Astrocyte of the cerebellum (primary cell): ENCODE data around the gene DDX10.
A peak's percentile ranks its signal among the peaks of the same experiment; 100 is the strongest.

Experiments
- DNase-seq: peaks from one replicate; pipeline ENCODE4 v3.0.0-alpha.2; 2011; ENCODE audit warnings: low read depth
- H3K4me3 ChIP-seq: 2 replicates; pipeline ENCODE4 v1.5.1; 2011; ENCODE audit warnings: mild to moderate bottlenecking, low read depth, low read length, moderate library complexity
- in situ Hi-C: cut with HindIII; loops from 2 replicates; pipeline ENCODE4 v1.10.0; 2017; ENCODE audit warnings: low sequenced_read_pairs
- TF ChIP-seq, protein P1 (sequence below): IDR thresholded peaks from 2 replicates; pipeline ENCODE4 v1.5.1; 2012; ENCODE audit warnings: low read length, low read depth, moderate library complexity, mild to moderate bottlenecking; ENCODE audit errors: missing control alignments

DDX10 gene

DNA sequence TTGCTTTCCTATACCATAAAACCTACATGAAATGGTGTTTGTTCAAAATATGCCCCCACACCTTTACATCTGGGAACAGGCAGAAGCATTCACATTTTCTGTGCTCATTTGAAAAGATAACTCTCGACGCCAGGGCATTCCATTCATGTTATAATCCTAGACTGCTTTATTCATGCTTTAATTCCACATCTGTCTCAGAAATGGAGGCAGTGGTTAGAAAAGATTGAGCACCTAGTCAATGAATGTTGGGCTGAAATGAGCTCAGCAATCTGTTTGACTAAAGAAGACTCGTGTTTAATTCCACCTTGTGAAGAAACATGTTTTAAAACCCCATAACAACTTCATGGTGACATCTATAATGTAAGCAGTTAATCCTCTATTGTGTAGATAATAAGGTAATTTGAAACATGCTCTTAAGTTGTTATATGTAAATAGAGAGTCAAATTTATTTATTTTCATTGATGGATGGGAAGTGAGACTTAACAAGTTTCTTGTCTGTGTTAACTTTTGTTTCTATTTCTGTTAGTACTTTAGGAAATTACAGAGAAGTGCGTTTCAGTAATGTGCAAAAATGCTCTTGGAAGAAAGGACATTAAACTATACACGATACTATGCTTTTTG lies 217.5 kb downstream of the DDX10 start:
- TF ChIP-seq, protein P1, sequence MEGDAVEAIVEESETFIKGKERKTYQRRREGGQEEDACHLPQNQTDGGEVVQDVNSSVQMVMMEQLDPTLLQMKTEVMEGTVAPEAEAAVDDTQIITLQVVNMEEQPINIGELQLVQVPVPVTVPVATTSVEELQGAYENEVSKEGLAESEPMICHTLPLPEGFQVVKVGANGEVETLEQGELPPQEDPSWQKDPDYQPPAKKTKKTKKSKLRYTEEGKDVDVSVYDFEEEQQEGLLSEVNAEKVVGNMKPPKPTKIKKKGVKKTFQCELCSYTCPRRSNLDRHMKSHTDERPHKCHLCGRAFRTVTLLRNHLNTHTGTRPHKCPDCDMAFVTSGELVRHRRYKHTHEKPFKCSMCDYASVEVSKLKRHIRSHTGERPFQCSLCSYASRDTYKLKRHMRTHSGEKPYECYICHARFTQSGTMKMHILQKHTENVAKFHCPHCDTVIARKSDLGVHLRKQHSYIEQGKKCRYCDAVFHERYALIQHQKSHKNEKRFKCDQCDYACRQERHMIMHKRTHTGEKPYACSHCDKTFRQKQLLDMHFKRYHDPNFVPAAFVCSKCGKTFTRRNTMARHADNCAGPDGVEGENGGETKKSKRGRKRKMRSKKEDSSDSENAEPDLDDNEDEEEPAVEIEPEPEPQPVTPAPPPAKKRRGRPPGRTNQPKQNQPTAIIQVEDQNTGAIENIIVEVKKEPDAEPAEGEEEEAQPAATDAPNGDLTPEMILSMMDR = no peak
- no peak overlapping the region for H3K4me3 ChIP-seq
- DNase-seq = no peak
- in situ Hi-C loops = no loop called here

DNA sequence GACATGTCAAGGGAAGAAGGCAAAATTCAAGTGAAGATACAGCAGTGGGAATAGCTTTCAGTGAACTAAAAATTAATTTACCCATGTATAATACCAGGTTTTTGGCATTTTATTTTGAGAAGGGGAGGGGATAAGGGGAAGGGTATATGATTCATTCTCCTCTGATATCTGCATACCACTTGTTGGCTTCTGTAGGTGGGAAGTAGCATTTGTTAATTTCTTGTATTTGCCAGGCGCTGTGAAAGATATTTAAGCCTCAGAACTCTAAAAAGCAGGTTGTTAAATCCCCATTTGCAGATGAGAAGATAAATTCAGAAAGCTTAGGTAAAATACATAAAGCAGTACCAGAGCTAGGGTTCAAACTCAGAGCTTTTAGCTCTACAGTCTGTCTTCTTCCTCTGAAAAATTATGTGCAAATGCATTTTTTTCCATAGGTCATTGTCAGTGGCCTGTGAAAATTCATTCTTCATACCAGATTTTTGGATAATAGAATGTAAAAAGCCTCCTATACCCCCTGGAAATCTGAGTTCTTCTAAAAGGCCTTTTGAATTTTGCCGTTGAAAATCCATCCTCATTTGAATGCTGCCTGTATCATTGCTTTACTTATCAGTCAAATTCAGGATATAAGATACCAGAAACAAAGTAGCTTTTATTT lies 221.3 kb downstream of the DDX10 start:
- no peak for DNase-seq
- in situ Hi-C loops = no loop called here
- TF ChIP-seq, protein P1 = no peak

DNA sequence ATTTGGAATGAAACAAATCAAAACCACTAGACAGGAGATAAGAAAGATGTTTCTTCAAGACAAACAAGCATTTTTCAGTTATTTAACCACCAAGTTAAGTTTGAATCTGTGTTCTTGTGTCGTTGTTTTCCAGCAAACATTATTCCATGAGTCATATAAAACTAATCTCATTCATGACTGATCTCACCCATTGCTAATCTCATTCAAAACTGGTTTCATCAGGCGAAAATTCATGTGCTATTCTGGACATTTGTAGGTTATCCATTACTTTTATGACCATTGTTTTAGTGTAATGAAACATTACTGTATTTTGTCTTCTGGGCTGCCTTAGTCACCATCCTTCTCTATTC lies 221.8 kb downstream of the DDX10 start:
- DNase-seq = no peak
- in situ Hi-C loops = no loop called here
- H3K4me3 ChIP-seq = no peak overlapping the region
- TF ChIP-seq, protein P1 = no peak

More for the DNA sequence above, 221.3 kb downstream of the DDX10 start:
- H3K4me3 ChIP-seq = no peak overlapping the region

DNA sequence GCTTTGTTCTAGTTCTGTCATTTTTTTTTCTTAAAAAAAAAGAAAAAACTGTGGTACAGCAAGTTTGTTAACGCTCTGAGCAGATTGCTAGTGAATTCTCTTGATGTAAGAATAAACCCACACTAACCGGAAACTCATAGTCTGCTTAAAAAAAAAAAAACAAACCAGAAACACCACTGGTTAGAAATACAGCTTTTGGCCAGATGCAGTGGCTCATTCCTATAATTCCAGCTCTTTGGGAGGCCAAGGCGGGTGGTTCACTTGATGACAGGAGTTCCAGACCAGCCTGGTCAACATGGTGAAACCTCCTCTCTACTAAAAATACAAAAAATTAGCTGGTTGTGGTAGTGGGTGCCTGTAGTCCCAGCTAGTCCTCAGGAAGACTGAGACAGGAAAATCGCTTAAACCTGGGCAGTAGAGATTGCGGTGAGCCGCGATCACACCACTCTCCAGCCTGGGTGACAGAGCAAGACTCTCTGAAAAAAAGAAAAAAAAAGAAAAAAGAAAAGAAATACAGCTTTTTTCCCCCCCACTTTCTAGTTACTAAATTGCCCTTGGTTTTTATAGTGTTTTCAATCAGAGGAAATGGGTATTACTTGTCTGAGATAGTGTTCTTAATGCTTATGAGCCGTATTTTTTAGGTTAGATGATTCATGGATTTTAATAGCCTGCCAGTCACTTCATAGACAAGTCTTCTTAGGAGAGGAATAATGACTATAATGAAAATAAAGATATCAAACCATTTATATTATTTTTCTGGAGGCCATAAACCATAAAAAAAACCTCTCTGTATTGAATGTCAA lies 222.8 kb downstream of the DDX10 start:
- no peak overlapping the region for H3K4me3 ChIP-seq
- TF ChIP-seq, protein P1 = no peak
- in situ Hi-C loops = no loop called here
- DNase-seq = peak; percentile 55

- no peak for DNase-seq
- TF ChIP-seq, protein P1 = no peak
- no peak overlapping the region for H3K4me3 ChIP-seq
- in situ Hi-C loops = no loop called here
Measured at GRCh38 chr11:108890482-108891105, 225.7 kb downstream of the DDX10 start.

DNA sequence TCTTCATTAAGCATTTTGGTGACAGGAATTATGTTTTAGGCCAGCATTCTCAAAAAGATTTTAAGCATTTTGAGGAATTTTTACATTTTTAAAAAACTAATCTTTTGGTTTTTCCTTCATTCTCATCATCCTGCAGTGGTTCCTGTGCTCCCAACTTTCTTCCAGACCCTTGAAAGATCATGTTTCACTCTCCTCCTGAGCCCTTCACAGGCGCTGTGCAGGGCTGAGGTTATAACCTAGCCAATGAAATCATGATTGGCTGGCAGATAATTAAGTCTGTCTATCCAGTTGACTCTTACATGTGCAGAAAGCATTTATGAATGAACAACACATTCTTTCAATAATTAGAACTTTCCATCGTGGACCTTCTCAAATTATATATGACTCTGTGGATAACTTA lies 226.3 kb downstream of the DDX10 start:
- H3K4me3 ChIP-seq = no peak overlapping the region
- no peak for DNase-seq
- TF ChIP-seq, protein P1 = no peak
- in situ Hi-C loops = no loop called here
